GM18517 (cell line): ENCODE results near the gene SLC25A1.
"Not testable (repeated sequence)": the region's sequence is repeated elsewhere in the genome, so short reads cannot be mapped to it uniquely, and the experiment has no call there.

Source experiments
- ATAC-seq: cut with Tn5 transposase; IDR thresholded peaks from one replicate; pipeline ENCODE4 v1.9.1; 2021; ENCODE audit warnings: mild to moderate bottlenecking, moderate library complexity; ENCODE audit not compliant: unreplicated experiment

Gene SLC25A1

GRCh38 chr22:19169002-19169946 is 9.3 kb downstream of the SLC25A1 start:
- ATAC-seq = no peak

- ATAC-seq = no peak
Observed at GRCh38 chr22:19168088-19168890, 10.2 kb downstream of the SLC25A1 start.

- ATAC-seq = no peak
Observed at GRCh38 chr22:19167106-19167869, 11.2 kb downstream of the SLC25A1 start.

GRCh38 chr22:19166421-19166820 is 12.1 kb downstream of the SLC25A1 start:
- ATAC-seq = no peak

- no peak for ATAC-seq
Observed at GRCh38 chr22:19164425-19164824, 14.1 kb downstream of the SLC25A1 start.

- not testable (repeated sequence) for ATAC-seq
Observed at GRCh38 chr22:19158649-19159048, 19.9 kb downstream of the SLC25A1 start.

GRCh38 chr22:19156109-19156508 is 22.4 kb downstream of the SLC25A1 start:
- ATAC-seq = not testable (repeated sequence)

- no peak for ATAC-seq
Observed at GRCh38 chr22:19152942-19153883, 25.3 kb downstream of the SLC25A1 start.

GRCh38 chr22:19151329-19152191 is 27.0 kb downstream of the SLC25A1 start:
- ATAC-seq = no peak

- no peak for ATAC-seq
Observed at GRCh38 chr22:19150482-19151328, 27.8 kb downstream of the SLC25A1 start.

GRCh38 chr22:19149991-19150390 is 28.5 kb downstream of the SLC25A1 start, which contains the start of gene GSC2:
Gene GSC2 (minus strand): TSS chr22:19150292. CDS start chr22:19150283, 9 bp downstream.
- ATAC-seq = no peak

GRCh38 chr22:19149047-19149883 is 29.3 kb downstream of the SLC25A1 start:
- no peak for ATAC-seq

- ATAC-seq = no peak
Observed at GRCh38 chr22:19148417-19149046, 30.0 kb downstream of the SLC25A1 start.

GRCh38 chr22:19147195-19147780 is 31.2 kb downstream of the SLC25A1 start:
- ATAC-seq = no peak

- ATAC-seq = no peak
Observed at GRCh38 chr22:19146215-19146968, 32.1 kb downstream of the SLC25A1 start.
